GM12891 (cell line): ENCODE measurements around the gene NBEA.

Experiments used
- POLR2A ChIP-seq: IDR thresholded peaks from 2 replicates; pipeline ENCODE4 v1.6.1; 2011; ENCODE audit warnings: low read depth, low read length, control low read depth
- POLR2AphosphoS5 ChIP-seq: IDR thresholded peaks from 2 replicates; pipeline ENCODE4 v1.6.1; 2011; ENCODE audit warnings: low read depth, low read length, control low read depth
- SPI1 ChIP-seq: IDR thresholded peaks from 2 replicates; pipeline ENCODE4 v1.6.1; 2011; ENCODE audit warnings: low read depth, low read length, control low read depth
- TAF1 ChIP-seq: IDR thresholded peaks from 2 replicates; pipeline ENCODE4 v1.6.1; 2011; ENCODE audit warnings: low read depth, low read length, control low read depth

- TF ChIP-seq TAF1 (no peak), POLR2AphosphoS5 (no peak), POLR2A (no peak), SPI1 (no peak)
These were observed 401.3 kb downstream of the NBEA start for GRCh38 chr13:35343417-35343816.
